ENCODE results near the gene TUBB. TPM values are rescaled to one million over a fixed set of nuclear protein-coding genes. Genes with fewer than 3 reads are reported as not detected.

Gene TUBB
- total RNA-seq, 1 donor from 2014 or later, result 725 TPM

GRCh38 chr6:30689022-30689865 is 30.9 kb upstream of the TUBB start:
- TF ChIP-seq, protein P1, sequence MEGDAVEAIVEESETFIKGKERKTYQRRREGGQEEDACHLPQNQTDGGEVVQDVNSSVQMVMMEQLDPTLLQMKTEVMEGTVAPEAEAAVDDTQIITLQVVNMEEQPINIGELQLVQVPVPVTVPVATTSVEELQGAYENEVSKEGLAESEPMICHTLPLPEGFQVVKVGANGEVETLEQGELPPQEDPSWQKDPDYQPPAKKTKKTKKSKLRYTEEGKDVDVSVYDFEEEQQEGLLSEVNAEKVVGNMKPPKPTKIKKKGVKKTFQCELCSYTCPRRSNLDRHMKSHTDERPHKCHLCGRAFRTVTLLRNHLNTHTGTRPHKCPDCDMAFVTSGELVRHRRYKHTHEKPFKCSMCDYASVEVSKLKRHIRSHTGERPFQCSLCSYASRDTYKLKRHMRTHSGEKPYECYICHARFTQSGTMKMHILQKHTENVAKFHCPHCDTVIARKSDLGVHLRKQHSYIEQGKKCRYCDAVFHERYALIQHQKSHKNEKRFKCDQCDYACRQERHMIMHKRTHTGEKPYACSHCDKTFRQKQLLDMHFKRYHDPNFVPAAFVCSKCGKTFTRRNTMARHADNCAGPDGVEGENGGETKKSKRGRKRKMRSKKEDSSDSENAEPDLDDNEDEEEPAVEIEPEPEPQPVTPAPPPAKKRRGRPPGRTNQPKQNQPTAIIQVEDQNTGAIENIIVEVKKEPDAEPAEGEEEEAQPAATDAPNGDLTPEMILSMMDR (IDR thresholded peaks at IDR 0.05), result no peak
- DNase-seq (ENCODE audit: extremely low spot score, unreplicated experiment), result no peak
- Mint-ChIP-seq H3K9me3 (ENCODE audit: unreplicated experiment) (no peaks in the 10 kb centered on the region), H3K27ac (ENCODE audit: unreplicated experiment) (peak overlapping the region; percentile 97), H3K4me3 (ENCODE audit: unreplicated experiment) (peak overlapping the region; percentile 90), H3K36me3 (ENCODE audit: unreplicated experiment) (peaks cover 12% of the 10 kb centered on the region), H3K27me3 (ENCODE audit: unreplicated experiment) (no peaks in the 10 kb centered on the region), H3K4me1 (ENCODE audit: unreplicated experiment) (peaks cover 51% of the 10 kb centered on the region)

- Mint-ChIP-seq H3K27ac (ENCODE audit: unreplicated experiment) (peak overlapping the region; percentile 97), H3K4me3 (ENCODE audit: unreplicated experiment) (peak overlapping the region; percentile 90), H3K9me3 (ENCODE audit: unreplicated experiment) (no peaks in the 10 kb centered on the region), H3K4me1 (ENCODE audit: unreplicated experiment) (peaks cover 51% of the 10 kb centered on the region), H3K36me3 (ENCODE audit: unreplicated experiment) (peaks cover 8% of the 10 kb centered on the region), H3K27me3 (ENCODE audit: unreplicated experiment) (no peaks in the 10 kb centered on the region)
- TF ChIP-seq, protein P1 (IDR thresholded peaks at IDR 0.05), result no peak
- no peak for DNase-seq (ENCODE audit: extremely low spot score, unreplicated experiment)
Measured at GRCh38 chr6:30689985-30690384, 30.2 kb upstream of the TUBB start.

DNA sequence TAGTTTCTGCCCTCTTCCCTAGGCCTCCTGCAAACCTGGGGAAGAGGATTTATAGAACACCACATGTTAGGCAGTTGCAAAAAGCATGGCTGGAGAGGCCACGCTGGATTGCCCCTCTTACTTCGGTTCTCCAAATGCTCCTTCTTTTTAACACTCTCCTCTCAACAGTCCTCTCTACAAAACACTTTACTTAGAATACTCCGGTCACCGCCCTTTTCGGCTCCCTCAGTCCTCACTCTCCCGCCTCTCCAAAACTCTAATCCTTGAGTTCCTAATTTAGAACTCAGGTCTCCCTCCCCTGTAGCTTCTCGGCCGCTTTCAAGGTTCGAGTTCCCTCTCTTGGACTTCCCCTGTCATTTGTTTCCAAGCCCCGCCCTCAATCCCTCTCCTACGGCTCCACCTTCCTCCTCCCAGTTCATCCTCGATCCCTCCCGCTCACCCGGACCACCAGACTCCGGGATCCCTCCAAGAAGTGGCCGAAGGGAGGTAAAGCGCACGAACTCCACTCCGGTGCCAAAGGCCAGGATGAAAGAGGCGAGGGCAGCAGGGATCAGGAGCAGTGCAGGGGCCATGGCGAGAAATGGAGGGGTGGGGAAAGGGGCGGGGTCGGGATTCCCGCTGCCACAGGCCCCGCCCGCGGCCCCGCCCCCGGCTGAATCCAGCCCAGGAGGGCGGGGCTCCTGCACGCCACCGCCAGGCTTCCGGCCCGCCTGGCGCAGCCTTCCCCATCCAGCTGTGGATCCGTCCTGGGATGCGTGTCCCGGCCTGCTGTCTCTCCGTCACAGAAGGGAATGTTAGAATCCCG is 29.5 kb upstream of the TUBB start, which contains the start of gene NRM:
Gene NRM, minus strand, starts transcription at position 582 of the 805 bp plus-strand sequence. Its CDS starts 10 bp downstream, at position 572.
- TF ChIP-seq, protein P1 (IDR thresholded peaks at IDR 0.05), result no peak
- Mint-ChIP-seq H3K27me3 (ENCODE audit: unreplicated experiment) (no peaks in the 10 kb centered on the region), H3K4me1 (ENCODE audit: unreplicated experiment) (peaks cover 51% of the 10 kb centered on the region), H3K27ac (ENCODE audit: unreplicated experiment) (peak within 1 kb of the TSS; percentile 97), H3K36me3 (ENCODE audit: unreplicated experiment) (peaks cover 1% of the 10 kb centered on the region), H3K4me3 (ENCODE audit: unreplicated experiment) (peak within 1 kb of the TSS; percentile 90), H3K9me3 (ENCODE audit: unreplicated experiment) (no peaks in the 10 kb centered on the region)
- DNase-seq (ENCODE audit: extremely low spot score, unreplicated experiment), result peak; percentile 94

DNA sequence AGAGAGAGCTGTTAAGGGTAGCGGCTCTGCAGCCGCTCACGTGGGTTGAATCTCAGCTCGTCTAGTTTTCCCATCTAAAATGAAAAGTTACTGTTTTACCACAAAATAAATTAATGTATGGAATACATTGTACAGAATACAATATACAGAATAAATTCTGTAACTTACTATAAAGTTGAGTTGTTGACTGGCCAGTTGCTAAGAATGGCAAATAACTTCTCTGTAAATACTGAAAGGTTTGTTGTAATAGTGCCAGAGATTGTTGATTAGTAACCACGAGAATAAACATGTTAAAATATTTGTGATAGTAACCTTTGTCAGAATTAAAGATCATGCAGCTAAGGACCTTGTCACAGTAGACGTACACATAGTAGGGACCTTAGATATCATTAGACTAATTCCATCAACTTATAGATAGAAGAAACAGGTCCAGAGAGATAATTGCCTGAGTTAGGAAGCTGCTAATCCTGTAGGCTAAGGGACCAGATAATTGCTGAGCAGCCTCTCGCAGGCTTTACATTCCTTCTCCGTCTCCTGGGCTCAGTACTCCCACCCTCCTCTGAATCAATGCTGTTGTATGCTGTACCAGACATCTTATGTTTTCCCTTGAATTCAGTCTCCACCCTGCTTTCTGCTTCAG is 28.8 kb upstream of the TUBB start:
- peak overlapping the region; percentile 93 for H3K27ac Mint-ChIP-seq (ENCODE audit: unreplicated experiment)
- TF ChIP-seq, protein P1 (IDR thresholded peaks at IDR 0.05), result no peak
- H3K4me1 Mint-ChIP-seq (ENCODE audit: unreplicated experiment), result peaks cover 54% of the 10 kb centered on the region
- no peaks in the 10 kb centered on the region for H3K27me3 Mint-ChIP-seq (ENCODE audit: unreplicated experiment)
- no peaks in the 10 kb centered on the region for H3K36me3 Mint-ChIP-seq (ENCODE audit: unreplicated experiment)
- DNase-seq (ENCODE audit: extremely low spot score, unreplicated experiment), result no peak
- peak overlapping the region; percentile 90 for H3K4me3 Mint-ChIP-seq (ENCODE audit: unreplicated experiment)
- H3K9me3 Mint-ChIP-seq (ENCODE audit: unreplicated experiment), result no peaks in the 10 kb centered on the region
